Neural cell (in vitro differentiated cells): ENCODE results near the gene DHFR2. TPM values are rescaled to one million over a fixed set of nuclear protein-coding genes. Genes with fewer than 3 reads are reported as not detected.

Source experiments
- H2AFZ ChIP-seq: fragments of 200-600, 300-800 bp; sonication (generic), shearing (Covaris generic); 2 replicates; pipeline ENCODE4 v1.6.0; 2014; ENCODE audit warnings: low read depth, mild to moderate bottlenecking, antibody characterized with exemption, low read length, moderate library complexity
- H3F3A ChIP-seq: fragments of 200-600 bp; shearing (Covaris generic); 2 replicates; pipeline ENCODE4 v1.6.1; 2016; ENCODE audit warnings: mild to moderate bottlenecking, moderate library complexity, mixed read lengths, antibody characterized with exemption, low read length; ENCODE audit not compliant: insufficient read depth, poor library complexity, severe bottlenecking
- H3K27ac ChIP-seq: fragments of 200-600, 300-800 bp; sonication (generic), shearing (Covaris generic); 2 replicates; pipeline ENCODE4 v1.5.1; 2014; ENCODE audit warnings: mild to moderate bottlenecking, low read length, moderate library complexity
- H3K27me3 ChIP-seq: fragments of 300-800, 200-600 bp; sonication (generic), shearing (Covaris generic); 2 replicates; pipeline ENCODE4 v1.6.0; 2014; ENCODE audit warnings: mild to moderate bottlenecking, low read depth, low read length, moderate library complexity; ENCODE audit not compliant: insufficient read depth
- H3K36me3 ChIP-seq: fragments of 300-800, 200-600 bp; sonication (generic), shearing (Covaris generic); 2 replicates; pipeline ENCODE4 v1.5.1; 2014; ENCODE audit warnings: mild to moderate bottlenecking, antibody characterized with exemption, low read length, moderate library complexity; ENCODE audit not compliant: insufficient read depth
- H3K4me2 ChIP-seq: fragments of 300-800, 200-600 bp; sonication (generic), shearing (Covaris generic); 2 replicates; pipeline ENCODE4 v1.6.0; 2014; ENCODE audit warnings: mild to moderate bottlenecking, low read length
- H3K4me3 ChIP-seq: fragments of 300-800, 200-600 bp; sonication (generic), shearing (Covaris generic); 2 replicates; pipeline ENCODE4 v1.5.1; 2014; ENCODE audit warnings: mild to moderate bottlenecking, low read length, moderate library complexity
- H3K79me2 ChIP-seq: fragments of 200-600 bp; shearing (Covaris generic); replicated peaks from 2 replicates; pipeline ENCODE4 v1.6.0; 2014; ENCODE audit warnings: mild to moderate bottlenecking, low read length, moderate library complexity; ENCODE audit not compliant: insufficient read depth
- H3K9ac ChIP-seq: fragments of 300-800, 200-600 bp; sonication (generic), shearing (Covaris generic); 2 replicates; pipeline ENCODE4 v1.6.1; 2016; ENCODE audit warnings: mild to moderate bottlenecking, low read length, mixed read lengths
- H3K9me2 ChIP-seq: fragments of 200-600 bp; shearing (Covaris generic); 2 replicates; pipeline ENCODE4 v1.6.1; 2016; ENCODE audit warnings: mild to moderate bottlenecking, low read length, mixed read lengths; ENCODE audit not compliant: insufficient read depth
- H3K9me3 ChIP-seq: fragments of 200-600, 300-800 bp; sonication (generic), shearing (Covaris generic); 2 replicates; pipeline ENCODE4 v1.6.1; 2016; ENCODE audit warnings: mild to moderate bottlenecking, mixed run types, low read length, moderate library complexity, mixed read lengths
- H4K20me1 ChIP-seq: fragments of 200-600 bp; shearing (Covaris generic); 2 replicates; pipeline ENCODE4 v1.6.1; 2016; ENCODE audit warnings: mild to moderate bottlenecking, mixed run types; ENCODE audit not compliant: insufficient read depth
- EP300 ChIP-seq: fragments of 450-650 bp; conservative IDR thresholded peaks from 2 replicates; pipeline ENCODE4 v1.6.1; 2014; ENCODE audit warnings: antibody characterized with exemption, mild to moderate bottlenecking, moderate library complexity; ENCODE audit not compliant: poor library complexity, severe bottlenecking
- EZH2 ChIP-seq: fragments of 200-600, 300-800 bp; shearing (Covaris generic), sonication (generic); IDR thresholded peaks from 2 replicates; pipeline ENCODE4 v1.6.1; 2014; ENCODE audit warnings: antibody characterized with exemption, low read length, borderline replicate concordance, mild to moderate bottlenecking; ENCODE audit not compliant: insufficient read depth, poor library complexity, severe bottlenecking
- MXI1 ChIP-seq: fragments of 450-650 bp; conservative IDR thresholded peaks from 2 replicates; pipeline ENCODE4 v1.6.1; 2014; ENCODE audit warnings: antibody characterized with exemption, mild to moderate bottlenecking; ENCODE audit not compliant: poor library complexity, severe bottlenecking
- POLR2AphosphoS5 ChIP-seq: IDR thresholded peaks from 2 replicates; pipeline ENCODE4 v1.6.1; 2012
- RAD21 ChIP-seq: fragments of 450-650 bp; conservative IDR thresholded peaks from 2 replicates; pipeline ENCODE4 v1.6.1; 2014; ENCODE audit warnings: antibody characterized with exemption, mild to moderate bottlenecking, moderate library complexity
- SMC3 ChIP-seq: fragments of 450-650 bp; conservative IDR thresholded peaks from 2 replicates; pipeline ENCODE4 v1.6.1; 2014; ENCODE audit warnings: antibody characterized with exemption, mild to moderate bottlenecking, moderate library complexity; ENCODE audit not compliant: poor library complexity
- TAF1 ChIP-seq: IDR thresholded peaks from 2 replicates; pipeline ENCODE4 v1.6.1; 2012; ENCODE audit warnings: low read depth
- polyA plus RNA-seq: library from polyadenylated mRNA; depleted of rRNA; stranded (reverse); fragments of >200 nt; gene quantifications from 2 replicates; pipeline ENCODE4 v1.2.3, GENCODE V29; 2014
- TF ChIP-seq, protein P1 (sequence below): IDR thresholded peaks from 2 replicates; pipeline ENCODE4 v1.6.1; 2012; ENCODE audit warnings: borderline replicate concordance
- TF ChIP-seq, protein P2 (sequence below): fragments of 450-650 bp; IDR thresholded peaks from 2 replicates; pipeline ENCODE4 v1.5.1; 2014; ENCODE audit warnings: antibody characterized with exemption, mild to moderate bottlenecking, moderate library complexity; ENCODE audit not compliant: poor library complexity, severe bottlenecking

DHFR2 gene
- polyA plus RNA-seq, 1 donor from 2014 or later: 5.6 TPM

DNA sequence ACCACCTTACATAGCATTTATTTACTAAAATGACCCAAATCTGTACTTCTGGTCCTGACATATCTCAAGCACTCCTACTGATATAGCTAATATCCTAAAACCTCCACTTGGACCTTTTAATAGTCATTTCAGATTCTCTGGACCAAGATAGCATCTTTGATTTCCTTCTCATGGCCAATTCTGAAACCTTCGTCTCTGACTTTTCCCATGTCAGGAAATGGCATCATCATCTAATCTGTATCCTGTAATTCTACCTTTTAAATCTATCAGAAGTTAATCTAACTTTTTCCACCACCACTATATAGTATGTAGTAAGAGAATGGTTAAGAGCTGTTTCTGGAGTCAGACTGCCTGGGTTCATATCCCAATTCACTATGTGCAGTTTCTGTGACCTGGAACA, 50.5 kb downstream of the DHFR2 start:
- Histone ChIP-seq H3K79me2 (no peaks in the 10 kb centered on the region), H3K4me2 (no peak overlapping the region), H3K27ac (no peak overlapping the region), H2AFZ (no peak overlapping the region), H3K36me3 (no peaks in the 10 kb centered on the region), H3K9me2 (no peaks in the 10 kb centered on the region), H3K4me3 (no peak overlapping the region), H3K9ac (no peak overlapping the region), H3K27me3 (no peaks in the 10 kb centered on the region), H3K9me3 (no peaks in the 10 kb centered on the region), H3F3A (no peaks in the 10 kb centered on the region), H4K20me1 (no peaks in the 10 kb centered on the region)
- TF ChIP-seq EP300: no peak
- no peak for TF ChIP-seq SMC3

DNA sequence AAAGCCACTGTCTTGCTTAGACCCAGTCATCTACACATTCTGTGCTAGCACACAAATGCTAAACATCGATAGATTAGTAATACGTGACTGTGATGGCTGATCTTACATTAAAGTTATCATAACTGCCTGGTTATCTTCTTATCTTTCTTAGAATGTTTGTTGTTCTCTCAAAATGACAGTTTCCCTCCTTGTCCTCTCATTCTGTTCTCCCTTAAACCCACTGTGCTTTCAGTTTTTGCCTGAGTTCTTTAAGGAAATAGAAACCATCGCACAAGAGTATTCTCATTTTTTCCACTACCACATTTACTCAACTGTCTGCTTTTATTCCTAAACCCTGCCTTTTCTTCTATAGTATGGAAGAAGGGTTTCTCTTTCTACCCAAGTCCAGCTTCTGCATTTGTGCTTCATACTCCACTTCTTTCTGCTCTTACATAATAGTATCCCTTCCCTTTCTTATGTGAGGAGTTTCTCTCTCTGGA, 51.4 kb downstream of the DHFR2 start:
- Histone ChIP-seq H2AFZ (no peak overlapping the region), H3K27ac (no peak overlapping the region), H3K4me2 (no peak overlapping the region), H3F3A (no peaks in the 10 kb centered on the region), H3K9ac (no peak overlapping the region), H3K27me3 (no peaks in the 10 kb centered on the region), H3K79me2 (no peaks in the 10 kb centered on the region), H4K20me1 (no peaks in the 10 kb centered on the region), H3K36me3 (no peaks in the 10 kb centered on the region), H3K9me3 (no peaks in the 10 kb centered on the region), H3K4me3 (no peak overlapping the region), H3K9me2 (no peaks in the 10 kb centered on the region)
- TF ChIP-seq TAF1 (no peak), RAD21 (no peak), EP300 (no peak)

DNA sequence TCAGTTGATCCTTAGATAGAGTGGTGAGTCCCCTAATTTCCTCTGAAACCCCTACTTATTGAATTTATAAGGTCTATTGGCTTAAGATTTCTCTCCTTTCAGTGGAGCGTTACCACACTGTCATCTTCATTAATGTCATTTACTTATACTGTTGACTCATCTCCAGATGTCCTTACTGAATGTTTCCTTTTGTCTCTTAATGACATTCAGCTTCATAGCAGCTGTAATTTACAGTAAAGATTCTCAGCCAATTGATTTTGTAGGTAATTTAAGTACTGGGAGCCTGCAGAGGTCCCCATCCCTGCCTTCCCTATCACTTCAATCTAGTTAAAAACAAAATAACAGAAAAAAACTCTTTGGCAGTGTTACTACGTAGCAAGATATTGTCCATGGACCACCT, 53.1 kb downstream of the DHFR2 start:
- Histone ChIP-seq H2AFZ (no peak overlapping the region), H3K4me2 (no peak overlapping the region), H3K27me3 (no peaks in the 10 kb centered on the region), H3K27ac (no peak overlapping the region), H3K9me2 (no peaks in the 10 kb centered on the region), H3K79me2 (no peaks in the 10 kb centered on the region), H3K4me3 (no peak overlapping the region), H3F3A (no peaks in the 10 kb centered on the region), H3K9me3 (no peaks in the 10 kb centered on the region), H4K20me1 (no peaks in the 10 kb centered on the region), H3K9ac (no peak overlapping the region), H3K36me3 (no peaks in the 10 kb centered on the region)
- no peak for TF ChIP-seq EP300
- TF ChIP-seq POLR2AphosphoS5: no peak
- TF ChIP-seq, protein P1, sequence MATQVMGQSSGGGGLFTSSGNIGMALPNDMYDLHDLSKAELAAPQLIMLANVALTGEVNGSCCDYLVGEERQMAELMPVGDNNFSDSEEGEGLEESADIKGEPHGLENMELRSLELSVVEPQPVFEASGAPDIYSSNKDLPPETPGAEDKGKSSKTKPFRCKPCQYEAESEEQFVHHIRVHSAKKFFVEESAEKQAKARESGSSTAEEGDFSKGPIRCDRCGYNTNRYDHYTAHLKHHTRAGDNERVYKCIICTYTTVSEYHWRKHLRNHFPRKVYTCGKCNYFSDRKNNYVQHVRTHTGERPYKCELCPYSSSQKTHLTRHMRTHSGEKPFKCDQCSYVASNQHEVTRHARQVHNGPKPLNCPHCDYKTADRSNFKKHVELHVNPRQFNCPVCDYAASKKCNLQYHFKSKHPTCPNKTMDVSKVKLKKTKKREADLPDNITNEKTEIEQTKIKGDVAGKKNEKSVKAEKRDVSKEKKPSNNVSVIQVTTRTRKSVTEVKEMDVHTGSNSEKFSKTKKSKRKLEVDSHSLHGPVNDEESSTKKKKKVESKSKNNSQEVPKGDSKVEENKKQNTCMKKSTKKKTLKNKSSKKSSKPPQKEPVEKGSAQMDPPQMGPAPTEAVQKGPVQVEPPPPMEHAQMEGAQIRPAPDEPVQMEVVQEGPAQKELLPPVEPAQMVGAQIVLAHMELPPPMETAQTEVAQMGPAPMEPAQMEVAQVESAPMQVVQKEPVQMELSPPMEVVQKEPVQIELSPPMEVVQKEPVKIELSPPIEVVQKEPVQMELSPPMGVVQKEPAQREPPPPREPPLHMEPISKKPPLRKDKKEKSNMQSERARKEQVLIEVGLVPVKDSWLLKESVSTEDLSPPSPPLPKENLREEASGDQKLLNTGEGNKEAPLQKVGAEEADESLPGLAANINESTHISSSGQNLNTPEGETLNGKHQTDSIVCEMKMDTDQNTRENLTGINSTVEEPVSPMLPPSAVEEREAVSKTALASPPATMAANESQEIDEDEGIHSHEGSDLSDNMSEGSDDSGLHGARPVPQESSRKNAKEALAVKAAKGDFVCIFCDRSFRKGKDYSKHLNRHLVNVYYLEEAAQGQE: no peak
- no peak for TF ChIP-seq RAD21
- TF ChIP-seq TAF1: no peak
- no peak for TF ChIP-seq MXI1
- TF ChIP-seq EZH2: no peak
- no peak for TF ChIP-seq SMC3
- TF ChIP-seq, protein P2, sequence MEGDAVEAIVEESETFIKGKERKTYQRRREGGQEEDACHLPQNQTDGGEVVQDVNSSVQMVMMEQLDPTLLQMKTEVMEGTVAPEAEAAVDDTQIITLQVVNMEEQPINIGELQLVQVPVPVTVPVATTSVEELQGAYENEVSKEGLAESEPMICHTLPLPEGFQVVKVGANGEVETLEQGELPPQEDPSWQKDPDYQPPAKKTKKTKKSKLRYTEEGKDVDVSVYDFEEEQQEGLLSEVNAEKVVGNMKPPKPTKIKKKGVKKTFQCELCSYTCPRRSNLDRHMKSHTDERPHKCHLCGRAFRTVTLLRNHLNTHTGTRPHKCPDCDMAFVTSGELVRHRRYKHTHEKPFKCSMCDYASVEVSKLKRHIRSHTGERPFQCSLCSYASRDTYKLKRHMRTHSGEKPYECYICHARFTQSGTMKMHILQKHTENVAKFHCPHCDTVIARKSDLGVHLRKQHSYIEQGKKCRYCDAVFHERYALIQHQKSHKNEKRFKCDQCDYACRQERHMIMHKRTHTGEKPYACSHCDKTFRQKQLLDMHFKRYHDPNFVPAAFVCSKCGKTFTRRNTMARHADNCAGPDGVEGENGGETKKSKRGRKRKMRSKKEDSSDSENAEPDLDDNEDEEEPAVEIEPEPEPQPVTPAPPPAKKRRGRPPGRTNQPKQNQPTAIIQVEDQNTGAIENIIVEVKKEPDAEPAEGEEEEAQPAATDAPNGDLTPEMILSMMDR: no peak
